Left lobe of liver (tissue), 2 donors: ENCODE measurements around the gene ATG16L2. TPM values are rescaled to one million over a fixed set of nuclear protein-coding genes. Genes with fewer than 3 reads are reported as not detected.
"Not testable (repeated sequence)": the region's sequence is repeated elsewhere in the genome, so short reads cannot be mapped to it uniquely, and the experiment has no call there.

Source experiments
- ATAC-seq: fragments of 200-7000 bp; cut with Tn5 transposase; one replicate; pipeline ENCODE4 v1.9.1; 2020; ENCODE audit warnings: mild to moderate bottlenecking, moderate library complexity
- DNase-seq: peaks from one replicate; pipeline ENCODE4 v3.0.0-alpha.2; 2020; ENCODE audit warnings: low spot score
- total RNA-seq: library from RNA; stranded (reverse); gene quantifications from one replicate; pipeline ENCODE4 v1.2.1, GENCODE V29; 2021
- donor health status: DM: no; HTN: no; CAD: no; lungs with moderate emphysema.
- donor health status: DM: no; HTN: yes; CAD: no.

ATG16L2 gene
- total RNA-seq, 1 donor from 2014 or later = 23.4 TPM

DNA sequence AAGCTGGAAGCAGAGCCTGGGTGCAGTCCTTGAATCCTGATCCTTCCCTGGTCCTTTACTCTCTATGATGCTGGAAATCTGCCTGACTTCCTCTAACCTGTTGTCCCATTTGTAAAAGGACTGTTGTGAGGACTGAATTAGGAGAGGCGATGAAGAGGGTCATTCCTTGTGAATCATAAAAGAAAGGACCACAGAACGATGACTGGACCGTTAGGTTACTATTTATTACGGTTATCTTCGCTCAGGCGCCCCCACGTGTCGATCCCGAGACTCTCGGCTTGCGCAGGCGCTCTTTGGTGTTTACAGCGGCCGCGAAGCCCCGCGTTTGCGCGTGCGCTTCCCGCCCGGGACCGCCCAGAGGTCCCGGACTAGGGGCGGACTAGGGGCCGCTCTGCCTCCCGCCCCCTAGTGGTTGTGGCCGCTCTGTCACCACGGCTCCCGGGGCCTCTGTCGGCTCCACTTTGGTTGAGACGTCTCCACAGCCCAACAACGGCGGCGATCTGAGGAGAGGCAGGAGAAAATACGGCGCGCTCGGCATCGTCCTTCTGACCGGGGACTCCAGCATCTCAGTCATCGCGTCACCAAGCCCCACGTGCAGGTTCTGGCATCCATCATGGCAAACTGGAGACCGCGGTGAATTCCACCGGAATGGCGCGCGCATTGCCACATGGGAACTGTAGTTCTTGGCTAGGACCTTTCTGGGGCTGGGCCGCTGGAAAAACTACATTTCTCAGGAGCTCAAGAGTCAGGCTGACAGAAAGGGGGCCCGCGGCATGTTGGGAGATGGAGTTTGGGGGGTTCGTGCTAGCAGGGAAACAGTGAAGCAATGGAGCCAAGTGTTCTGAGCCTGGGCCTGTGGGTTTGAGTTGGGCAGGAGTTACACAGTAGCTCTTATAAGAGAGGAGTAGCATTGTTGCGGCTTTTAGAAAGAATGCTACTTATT lies 20.5 kb upstream of the ATG16L2 start, which contains the start of gene STARD10:
STARD10 (minus strand) TSS at position 623 of the 943 bp plus-strand sequence. CDS start 12,866 bp downstream, outside the sequence.
- DNase-seq (peak; percentile 97), ATAC-seq (peak; percentile 91)

DNA sequence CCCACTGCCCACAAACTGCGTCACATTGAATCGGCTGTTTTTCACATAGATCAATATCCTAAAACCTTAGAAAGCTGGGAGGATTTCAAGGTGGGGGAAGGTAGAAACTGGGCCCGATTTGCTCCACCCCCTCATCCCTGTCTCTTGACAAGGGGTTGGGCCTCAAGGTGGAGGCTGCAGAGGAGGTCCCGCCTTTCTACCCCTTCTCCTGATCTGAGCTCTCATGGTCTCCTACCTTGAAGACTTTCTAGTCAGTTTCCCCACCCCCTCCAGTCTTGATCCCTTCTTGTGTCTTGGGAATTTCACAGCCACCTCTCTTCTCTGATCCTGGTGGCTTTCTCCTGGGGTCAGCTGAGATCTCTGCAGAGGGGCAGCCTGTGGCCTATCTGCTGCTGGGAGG lies 15.8 kb upstream of the ATG16L2 start:
- DNase-seq (no peak), ATAC-seq (no peak)

DNA sequence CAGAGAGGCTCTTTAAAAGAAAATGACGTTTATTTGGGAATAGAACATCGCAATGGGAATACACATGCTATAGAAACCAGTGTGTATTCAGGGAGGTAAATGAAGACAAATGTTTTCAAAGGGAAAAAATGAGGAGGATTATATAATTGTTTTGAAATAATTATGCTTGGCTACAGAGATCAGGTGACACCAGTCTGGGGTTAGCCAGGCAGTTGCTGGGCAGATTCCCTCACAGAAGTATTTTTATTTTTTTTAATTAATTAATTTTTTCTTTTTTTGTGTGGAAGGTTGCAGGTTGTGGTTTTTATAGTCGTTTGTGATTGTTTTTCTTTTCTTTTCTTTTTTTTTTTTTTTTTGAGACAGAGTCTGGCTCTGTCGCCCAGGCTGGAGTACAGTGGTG lies 14.8 kb upstream of the ATG16L2 start:
- DNase-seq (no peak), ATAC-seq (no peak)

DNA sequence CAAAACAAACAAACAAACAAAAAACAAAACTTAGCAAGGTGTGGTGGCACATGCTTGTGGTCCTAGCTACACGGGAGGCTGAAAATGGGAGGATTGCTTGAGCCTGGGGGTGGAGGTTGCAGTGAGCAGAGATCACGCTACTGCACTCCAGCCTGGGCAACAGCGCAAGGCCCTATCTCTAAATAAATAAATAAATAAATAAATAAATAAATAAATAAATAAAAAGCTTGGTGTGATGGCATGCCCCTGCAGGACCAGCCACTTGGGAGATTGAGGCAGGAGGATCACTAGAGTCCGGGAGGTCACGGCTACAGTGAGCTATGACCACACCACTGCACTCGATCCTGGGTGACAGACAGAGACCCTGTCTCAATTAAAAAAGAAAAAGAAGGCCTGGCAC lies 11.4 kb upstream of the ATG16L2 start:
- DNase-seq (no peak), ATAC-seq (no peak)

DNA sequence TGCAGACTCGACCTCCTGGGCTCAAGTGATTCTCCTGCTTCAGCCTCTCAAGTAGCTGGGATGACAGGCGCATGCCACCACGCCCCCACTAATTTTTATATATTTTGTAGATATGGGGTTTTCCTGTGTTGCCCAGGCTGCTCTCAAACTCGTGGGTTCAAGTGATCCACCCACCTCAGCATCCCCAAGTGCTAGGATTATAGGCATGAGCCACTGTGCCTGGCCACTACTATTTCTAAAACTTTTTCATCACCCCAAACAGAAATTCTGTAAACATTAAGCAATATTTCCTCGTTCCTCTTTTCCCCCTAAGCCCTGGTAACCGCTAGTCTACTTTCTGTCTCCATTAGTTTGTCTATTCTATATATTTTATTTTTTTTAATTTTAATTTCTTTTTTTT lies 9.0 kb upstream of the ATG16L2 start:
- DNase-seq (no peak), ATAC-seq (no peak)

DNA sequence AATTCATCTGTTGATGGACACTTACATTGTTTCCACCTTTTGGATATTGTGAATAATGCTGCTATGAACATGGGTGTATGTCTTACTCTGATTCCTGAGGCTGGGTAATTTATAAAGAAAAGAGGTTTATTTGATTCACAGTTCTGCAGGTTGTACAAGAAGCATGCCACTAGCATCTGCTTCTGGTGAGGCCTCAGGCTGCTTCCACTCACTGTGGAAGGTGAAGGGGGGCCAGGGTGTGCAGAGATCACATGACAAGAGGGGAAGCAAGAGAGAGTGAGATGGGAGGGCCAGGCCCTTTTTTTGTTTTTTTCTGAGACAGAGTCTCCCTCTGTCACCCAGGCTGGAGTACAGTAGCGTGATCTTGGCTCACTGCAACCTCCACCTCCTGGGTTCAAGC lies 7.8 kb upstream of the ATG16L2 start:
- DNase-seq, ATAC-seq: not testable (repeated sequence)

DNA sequence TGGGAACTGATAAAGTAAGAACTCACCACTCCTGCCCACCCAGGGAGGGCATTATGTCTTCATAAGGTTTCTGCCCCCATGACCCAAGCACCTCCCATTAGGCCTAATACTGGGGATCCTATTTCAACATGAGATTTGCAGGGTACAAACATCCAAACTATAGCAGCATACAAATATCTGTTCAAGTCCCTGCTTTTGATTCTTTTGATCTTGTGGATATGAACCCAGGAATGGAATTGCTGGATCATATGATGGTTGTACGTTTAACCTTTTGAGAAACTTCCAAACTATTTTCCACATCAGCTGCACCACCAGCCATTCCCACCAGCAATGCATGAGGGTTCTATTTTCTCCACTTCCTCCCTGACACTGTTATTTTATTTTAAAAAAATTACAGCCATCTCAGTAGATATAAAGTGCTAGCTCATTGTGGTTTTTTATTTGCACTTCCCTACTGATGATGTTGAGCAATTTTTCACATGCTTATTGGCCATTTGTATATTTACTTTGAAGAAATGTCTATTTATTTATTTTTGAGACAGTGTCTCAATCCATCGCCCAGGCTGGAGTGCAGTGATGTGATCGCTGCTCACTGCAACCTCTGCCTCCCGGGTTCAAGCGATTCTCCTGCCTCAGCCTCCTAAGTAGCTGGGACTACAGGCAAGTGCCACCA lies 7.1 kb upstream of the ATG16L2 start:
- DNase-seq = no peak
- ATAC-seq = peak; percentile 82

DNA sequence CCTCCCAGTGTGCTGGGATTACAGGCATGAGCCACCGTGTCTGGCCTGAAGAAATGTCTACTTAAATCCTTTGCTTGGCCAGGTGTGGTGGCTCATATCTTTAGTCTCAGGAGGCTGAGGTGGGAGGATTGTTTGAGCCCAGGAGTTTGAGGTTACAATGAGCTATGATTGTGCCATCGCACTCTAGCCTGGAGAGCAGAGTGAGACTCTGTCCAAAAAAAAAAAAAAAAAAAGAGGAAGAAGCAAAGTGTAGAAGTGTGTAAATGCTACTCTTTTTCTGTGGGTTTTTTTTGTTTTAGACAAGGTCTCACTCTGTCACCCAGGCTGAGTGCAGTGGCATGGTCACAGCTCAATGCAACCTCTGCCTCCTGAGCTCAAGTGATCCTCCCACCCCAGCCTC lies 6.4 kb upstream of the ATG16L2 start:
- ATAC-seq = peak; percentile 31
- no peak for DNase-seq

DNA sequence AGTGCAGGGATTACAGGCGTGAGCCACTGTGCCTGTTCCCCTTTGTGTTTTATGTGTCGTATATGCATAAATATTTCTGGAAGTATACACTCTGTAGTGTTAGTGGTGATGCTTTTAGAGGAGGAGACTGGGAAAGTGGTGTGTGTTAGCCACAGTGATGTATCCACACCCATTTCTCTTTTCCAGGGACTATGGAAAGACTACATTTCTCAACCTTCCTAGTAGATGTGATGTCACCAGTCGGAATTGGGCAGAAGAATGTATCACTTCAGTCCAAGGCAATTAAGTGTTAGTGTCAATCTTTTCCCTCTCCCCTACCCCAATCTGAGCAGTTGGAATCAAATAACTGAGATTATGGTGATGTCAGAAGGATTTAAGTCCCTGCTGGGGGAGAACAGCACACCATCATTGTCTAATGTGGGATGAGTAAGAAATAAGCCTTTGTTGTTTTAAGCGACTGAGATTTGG lies 5.8 kb upstream of the ATG16L2 start:
- DNase-seq (no peak), ATAC-seq (no peak)

DNA sequence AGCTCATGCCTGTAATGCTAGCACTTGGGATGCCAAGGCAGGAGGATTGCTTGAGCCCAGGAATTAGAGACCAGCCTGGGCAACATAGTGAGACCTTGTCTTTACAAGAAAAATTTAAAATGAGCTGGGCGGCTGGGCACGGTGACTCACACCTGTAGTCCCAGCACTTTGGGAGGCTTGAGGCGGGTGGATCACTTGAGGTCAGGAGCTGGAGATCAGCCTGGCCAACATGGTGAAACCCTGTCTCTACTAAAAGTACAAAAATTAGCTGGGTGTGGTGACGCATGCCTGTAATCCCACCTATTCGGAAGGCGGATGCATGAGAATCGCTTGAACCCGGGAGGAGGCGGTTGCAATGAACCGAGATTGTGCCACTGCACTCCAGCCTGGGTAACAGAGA lies 2.5 kb upstream of the ATG16L2 start:
- not testable (repeated sequence) for DNase-seq, ATAC-seq

DNA sequence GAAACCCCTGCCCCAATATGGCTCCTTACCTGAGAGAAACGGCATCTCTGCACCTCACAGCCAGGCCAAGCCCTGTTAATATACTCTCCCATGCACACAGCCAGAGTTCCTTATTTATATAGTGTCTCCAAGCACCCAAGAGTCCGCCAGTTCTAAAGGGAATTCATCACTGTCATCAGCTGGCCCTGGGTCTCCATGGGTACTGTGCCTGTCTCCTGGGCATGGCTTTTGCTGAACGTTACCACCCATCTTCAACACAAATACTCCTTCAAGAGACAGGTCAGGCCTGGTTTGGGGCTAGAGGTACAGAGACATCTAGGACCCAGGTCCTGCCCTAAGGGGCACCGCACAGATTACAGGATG lies 1.6 kb upstream of the ATG16L2 start:
- DNase-seq = no peak
- no peak for ATAC-seq

DNA sequence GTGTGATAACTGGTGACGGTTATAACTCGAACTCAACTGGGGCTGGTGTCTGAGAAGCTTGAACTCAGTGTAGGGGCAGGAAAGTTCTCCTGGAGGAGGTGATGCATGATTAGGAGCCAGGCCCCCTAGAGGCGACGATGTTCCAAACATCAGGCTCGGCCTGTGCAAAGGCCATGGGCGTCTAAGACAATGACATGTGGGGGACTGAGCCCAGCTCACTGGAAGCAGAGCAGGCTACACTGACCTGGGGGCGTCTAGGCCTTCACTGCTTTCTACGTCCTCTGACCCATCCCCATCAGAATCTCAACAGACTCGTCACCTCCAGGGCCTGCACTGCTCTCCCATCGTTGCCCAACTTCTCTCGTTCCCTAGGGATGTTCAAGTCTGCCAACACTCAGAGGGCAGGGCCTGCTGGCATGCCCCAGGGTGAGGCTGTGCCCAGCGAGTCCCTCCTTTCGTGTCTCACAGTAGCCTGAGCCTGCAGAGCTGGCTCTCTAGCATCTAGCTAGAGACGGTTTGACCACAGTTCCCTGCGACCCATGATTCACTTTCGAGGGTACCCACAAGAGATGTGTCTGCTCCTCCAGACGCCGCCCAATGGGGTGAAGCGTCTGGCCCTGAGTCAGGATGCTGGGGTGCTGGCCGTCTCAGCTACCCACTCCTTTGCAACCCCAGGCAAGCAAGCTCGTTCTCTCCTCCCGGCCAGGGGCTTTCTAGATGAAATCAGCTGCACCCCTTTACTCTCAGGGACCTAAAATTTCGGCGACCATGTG lies 1.1 kb upstream of the ATG16L2 start:
- no peak for DNase-seq
- peak; percentile 45 for ATAC-seq

DNA sequence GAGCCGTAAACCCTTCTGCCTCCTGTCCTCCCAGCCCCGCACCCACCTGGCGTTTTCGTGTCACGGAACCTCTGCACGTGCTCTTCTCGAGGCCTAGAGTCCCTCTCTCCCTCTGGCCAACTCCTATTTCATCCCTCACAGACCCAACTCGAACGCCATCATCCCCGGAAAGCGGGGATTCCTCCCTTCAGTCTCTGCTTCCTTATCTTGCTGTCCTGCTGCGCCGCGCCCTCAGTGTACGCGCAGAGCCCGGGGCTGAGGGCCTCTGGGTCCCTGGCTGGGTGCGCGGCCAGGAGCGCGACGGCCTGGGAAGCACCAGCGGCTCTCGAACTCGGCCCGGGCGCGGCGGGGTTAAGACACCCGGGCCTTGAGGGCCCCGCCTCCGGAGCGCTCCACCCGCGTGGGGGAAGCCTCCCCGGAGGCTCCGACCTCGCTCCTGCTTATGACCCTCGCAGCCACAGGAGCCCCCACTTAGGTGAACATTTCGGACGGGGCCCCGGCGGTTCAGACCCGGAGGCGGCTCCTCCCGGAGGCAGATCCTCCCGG lies 398 bp upstream of the ATG16L2 start:
- ATAC-seq (peak; percentile 87), DNase-seq (no peak)

DNA sequence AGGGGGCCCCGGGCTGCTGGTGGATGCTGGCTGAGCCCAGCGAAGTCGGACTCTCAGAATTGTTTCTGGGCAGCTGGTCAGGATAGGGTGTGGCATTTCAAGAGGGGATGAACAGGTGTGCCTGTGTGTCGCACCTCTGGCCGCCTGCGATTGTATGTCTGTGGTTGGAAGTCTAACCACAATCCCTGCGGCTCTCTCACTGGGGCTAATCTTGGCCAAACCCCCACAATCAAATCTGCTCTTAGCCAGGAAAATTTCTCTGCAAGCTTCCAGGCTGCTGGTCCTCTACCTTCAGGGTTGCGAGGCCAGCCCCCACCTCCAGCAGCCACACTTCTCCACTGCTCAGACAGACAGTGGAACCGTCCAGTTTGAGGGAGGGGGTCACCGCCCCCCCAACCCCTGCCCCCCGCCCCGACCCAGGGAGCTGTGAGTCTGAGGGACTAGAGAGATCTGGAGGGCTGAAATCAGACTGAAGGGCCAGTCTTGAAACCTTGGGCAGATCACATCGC lies 953 bp downstream of the ATG16L2 start:
- DNase-seq (no peak), ATAC-seq (no peak)

DNA sequence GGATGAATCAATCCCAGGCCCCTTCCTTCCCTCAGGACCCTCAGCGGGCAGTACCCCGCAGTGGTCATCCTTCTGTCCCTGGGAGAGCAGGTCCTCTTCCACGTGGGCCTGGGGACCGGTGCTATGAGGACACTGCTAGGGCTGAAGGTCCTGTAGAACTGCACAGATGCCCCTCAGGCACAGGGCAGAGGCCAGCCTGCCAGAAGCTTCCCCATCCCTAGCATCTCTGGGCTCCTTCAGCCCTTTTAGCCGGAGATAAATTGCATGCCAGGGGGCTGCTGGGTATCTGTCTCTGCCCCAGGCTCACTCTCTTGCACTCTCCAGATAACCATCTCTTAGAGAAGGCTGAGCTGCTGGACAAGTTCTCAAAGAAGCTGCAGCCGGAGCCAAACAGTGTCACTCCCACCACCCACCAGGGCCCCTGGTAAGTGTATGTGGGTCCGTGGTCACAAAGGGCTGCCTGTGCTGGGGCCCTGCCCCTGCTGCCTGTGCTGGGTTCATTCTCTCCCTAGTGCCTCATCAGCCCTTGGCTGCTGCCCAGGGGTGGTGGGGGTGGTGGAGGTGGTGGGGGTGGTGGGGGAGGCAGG lies 2.3 kb downstream of the ATG16L2 start:
- DNase-seq (no peak), ATAC-seq (no peak)

DNA sequence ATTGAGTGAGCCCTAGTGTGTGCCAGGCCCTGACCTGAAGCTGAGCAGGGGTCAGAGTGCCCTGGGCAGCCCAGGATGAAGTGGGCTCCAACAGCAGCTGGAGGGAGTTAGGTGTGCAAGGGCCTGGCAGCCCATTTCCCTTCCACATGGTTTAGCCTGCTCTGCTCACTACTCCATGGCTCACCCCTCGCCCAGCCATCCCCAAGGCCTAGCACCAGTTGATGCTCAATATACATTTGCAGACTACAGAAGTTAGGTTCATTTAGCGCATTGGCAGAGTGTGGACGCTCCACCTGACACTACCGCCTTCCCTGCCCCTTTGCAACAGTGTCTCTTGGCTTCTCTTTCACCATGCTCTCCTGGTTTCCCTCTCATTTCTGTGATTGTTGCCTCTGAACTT lies 3.8 kb downstream of the ATG16L2 start:
- DNase-seq = no peak
- ATAC-seq = no peak

DNA sequence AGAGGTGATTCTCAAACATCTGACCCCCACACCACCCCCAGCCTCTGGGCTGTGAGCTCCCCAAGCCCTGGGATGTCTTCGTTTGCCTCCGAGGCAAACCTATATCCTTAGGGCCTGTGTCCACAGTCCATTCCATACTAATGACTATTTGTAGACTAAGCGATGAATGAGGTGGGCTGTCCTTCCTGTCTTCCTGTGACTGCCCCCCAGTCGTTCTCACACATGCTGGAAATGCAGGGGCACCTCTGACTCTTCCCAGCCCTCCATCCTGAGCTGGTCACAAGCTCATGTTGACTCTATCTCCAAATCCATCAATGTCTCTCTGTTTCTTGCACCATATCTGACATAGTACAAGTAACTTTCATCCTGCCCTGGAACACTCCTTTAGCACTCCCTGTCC lies 4.8 kb downstream of the ATG16L2 start:
- ATAC-seq = no peak
- DNase-seq = no peak

DNA sequence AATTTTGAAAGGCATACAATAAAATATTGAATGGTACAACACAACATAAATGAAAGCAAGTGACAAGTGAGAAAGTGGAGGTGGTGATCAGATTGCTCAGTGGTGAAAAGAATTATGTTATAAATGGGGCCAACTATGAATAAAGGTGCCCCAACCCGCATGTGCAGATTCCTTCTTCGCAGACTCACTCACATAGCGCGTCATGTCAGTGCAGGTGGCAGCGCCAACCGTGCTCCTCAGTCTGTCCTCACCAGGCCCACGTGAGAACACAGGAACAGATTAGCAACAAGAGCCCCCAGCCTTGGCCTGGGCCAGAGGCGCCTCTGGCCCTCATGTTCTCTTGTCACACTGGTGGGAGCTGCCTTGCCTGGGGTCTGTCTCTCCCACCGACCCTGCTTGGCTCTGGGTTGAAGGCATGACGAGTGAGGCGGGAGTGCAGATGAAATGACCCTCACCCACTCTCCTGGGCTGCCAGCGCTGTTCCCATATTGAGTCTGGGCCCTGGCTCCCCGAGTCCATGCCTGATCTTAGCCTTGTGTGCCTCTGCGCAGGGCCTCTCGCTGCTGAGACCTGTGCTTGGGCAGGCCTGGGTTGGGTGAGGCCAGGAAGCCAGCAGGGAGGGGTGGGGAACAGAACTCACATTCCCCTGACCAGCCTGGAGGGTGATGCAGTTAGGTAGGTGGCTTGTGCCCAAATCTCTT lies 6.4 kb downstream of the ATG16L2 start:
- DNase-seq = no peak
- no peak for ATAC-seq

DNA sequence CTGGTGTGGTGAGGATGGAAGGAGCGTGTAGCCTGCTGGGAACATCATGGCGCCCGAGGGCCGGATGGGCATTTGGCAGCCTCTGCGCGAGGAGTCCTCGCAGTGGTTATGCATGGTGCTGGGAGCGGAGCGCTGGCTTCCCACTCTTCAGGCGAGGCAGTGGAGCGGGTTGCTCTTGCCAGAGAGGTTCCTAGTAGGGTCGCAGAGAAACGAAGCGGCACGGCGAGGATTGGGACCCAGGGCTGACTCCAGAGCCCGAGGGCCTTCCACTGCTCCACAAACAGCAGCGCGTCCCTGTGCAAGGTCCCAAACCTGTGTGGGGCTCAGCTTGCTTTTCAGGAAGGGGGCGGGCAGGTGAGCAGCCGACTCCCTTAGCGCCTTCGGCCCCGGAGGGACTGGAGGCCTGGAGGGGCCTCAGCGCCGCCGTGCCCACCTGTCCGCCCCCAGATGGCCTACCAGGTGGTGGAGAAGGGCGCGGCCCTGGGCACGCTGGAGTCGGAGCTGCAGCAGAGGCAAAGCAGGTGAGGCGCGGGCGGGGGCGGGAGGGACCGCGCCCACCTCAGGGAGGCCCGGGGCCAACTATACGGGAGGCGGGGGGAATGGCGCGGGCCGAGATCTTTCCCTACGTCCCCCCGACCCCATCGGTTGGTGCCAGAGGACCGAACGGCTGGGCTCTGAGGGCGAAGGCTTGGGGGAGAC lies 7.2 kb downstream of the ATG16L2 start:
- no peak for DNase-seq

More for the DNA sequence above, 7.2 kb downstream of the ATG16L2 start:
- ATAC-seq = peak; percentile 6
